H1 (cell line): Measurements from ENCODE around the gene KNDC1. TPM values are rescaled to one million over a fixed set of nuclear protein-coding genes. Genes with fewer than 3 reads are reported as not detected.

Source experiments
- CBX5 ChIP-seq: fragments of 300-800, 300-1000 bp; sonication (generic); IDR thresholded peaks from 2 replicates; pipeline ENCODE4 v1.7.1; 2016; ENCODE audit warnings: antibody characterized with exemption, low read length, low read depth
- GTF2F1 ChIP-seq: IDR thresholded peaks from 2 replicates; pipeline ENCODE4 v1.6.1; 2012; ENCODE audit warnings: low read depth, low read length, improper control_type of control experiment, borderline replicate concordance
- RAD21 ChIP-seq, 2 experiments: IDR thresholded peaks in 1 of 2; conservative IDR thresholded peaks in 1 of 2; 2 replicates each; pipeline ENCODE4 v1.6.1; 2011; ENCODE audit warnings: low read depth in 2 of 2, low read length in 2 of 2, improper control_type of control experiment in 1 of 2, inconsistent platforms in 1 of 2, mild to moderate bottlenecking in 1 of 2, moderate library complexity in 1 of 2
- RNF2 ChIP-seq: fragments of 200-900, 300-1000 bp; sonication (generic); IDR thresholded peaks from 2 replicates; pipeline ENCODE4 v1.7.1; 2016; ENCODE audit warnings: borderline replicate concordance, low read depth, mild to moderate bottlenecking, antibody characterized with exemption, low read length; ENCODE audit not compliant: poor library complexity, severe bottlenecking; ENCODE audit errors: missing control alignments
- RXRA ChIP-seq: IDR thresholded peaks from 2 replicates; pipeline ENCODE4 v1.6.1; 2011; ENCODE audit warnings: low read depth, mild to moderate bottlenecking, low read length, moderate library complexity; ENCODE audit not compliant: insufficient read depth
- SUZ12 ChIP-seq: fragments of 200-600 bp; sonication (generic); IDR thresholded peaks from 2 replicates; pipeline ENCODE4 v1.6.1; 2012; ENCODE audit warnings: mild to moderate bottlenecking, inconsistent platforms, low read length, moderate library complexity, mixed read lengths
- TAF1 ChIP-seq: IDR thresholded peaks from 2 replicates; pipeline ENCODE4 v1.6.1; 2011; ENCODE audit warnings: mild to moderate bottlenecking, low read depth, low read length
- polyA plus RNA-seq, 7 experiments: library from polyadenylated mRNA; depleted of rRNA in 3 of 7; stranded (reverse) in 5 of 7; unstranded in 2 of 7; fragments of >200 nt in 5 of 7; fragments of 200-250 nt in 2 of 7; gene quantifications; 1 replicate in 5 of 7; 2 replicates in 1 of 7; 4 replicates in 1 of 7; pipeline versions ENCODE4 v1.2.1 to v1.2.3, GENCODE V29; 2011 to 2013; ENCODE audit warnings: missing spikeins in 2 of 7, mixed read lengths in 2 of 7
- total RNA-seq: library from RNA; stranded (reverse); fragmentation: NEBNext Ultra II Directional; extraction: Animal tissue kit (Norgen Biotek cat#: 25700); gene quantifications from 2 replicates; pipeline ENCODE4 v1.2.1, GENCODE V29; 2021
- TF ChIP-seq, protein P1 (sequence below), 3 experiments: IDR thresholded peaks; 1 replicate in 2 of 3; 2 replicates in 1 of 3; pipeline versions ENCODE4 v1.5.1 to v1.6.1; 2011; ENCODE audit warnings: low read length in 3 of 3, mild to moderate bottlenecking in 3 of 3, inconsistent platforms in 2 of 3, low read depth in 1 of 3, moderate library complexity in 1 of 3; ENCODE audit not compliant: insufficient read depth in 1 of 3; ENCODE audit errors: control extremely low read depth in 1 of 3

The KNDC1 gene
- total and polyA plus RNA-seq, 2 of the 8 experiments (the other 6 are each of a cell fraction or from before 2014, with no cell fraction given) = 7.5 to 16.7 TPM

DNA sequence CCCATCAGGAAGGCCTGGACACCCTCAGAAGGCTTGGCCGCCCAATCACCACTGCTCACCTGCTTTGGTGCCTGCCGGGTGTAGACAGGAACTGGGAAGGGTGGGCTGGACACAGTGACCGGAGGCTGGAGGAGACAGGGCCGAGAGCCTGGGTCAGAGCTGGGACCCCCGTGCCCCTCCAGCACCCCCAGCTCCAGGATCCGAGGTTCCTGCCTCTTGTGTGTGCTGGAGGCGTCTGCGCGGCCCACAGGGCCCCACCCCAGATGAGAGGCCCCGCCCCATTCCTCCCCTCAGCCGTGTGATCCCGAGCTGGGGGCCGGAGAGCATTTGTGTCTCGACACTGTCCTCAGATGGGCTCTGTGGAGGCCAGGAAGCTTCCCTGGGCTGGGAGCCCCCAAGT is 107.3 kb downstream of the KNDC1 start (continued):
- TF ChIP-seq, protein P1, sequence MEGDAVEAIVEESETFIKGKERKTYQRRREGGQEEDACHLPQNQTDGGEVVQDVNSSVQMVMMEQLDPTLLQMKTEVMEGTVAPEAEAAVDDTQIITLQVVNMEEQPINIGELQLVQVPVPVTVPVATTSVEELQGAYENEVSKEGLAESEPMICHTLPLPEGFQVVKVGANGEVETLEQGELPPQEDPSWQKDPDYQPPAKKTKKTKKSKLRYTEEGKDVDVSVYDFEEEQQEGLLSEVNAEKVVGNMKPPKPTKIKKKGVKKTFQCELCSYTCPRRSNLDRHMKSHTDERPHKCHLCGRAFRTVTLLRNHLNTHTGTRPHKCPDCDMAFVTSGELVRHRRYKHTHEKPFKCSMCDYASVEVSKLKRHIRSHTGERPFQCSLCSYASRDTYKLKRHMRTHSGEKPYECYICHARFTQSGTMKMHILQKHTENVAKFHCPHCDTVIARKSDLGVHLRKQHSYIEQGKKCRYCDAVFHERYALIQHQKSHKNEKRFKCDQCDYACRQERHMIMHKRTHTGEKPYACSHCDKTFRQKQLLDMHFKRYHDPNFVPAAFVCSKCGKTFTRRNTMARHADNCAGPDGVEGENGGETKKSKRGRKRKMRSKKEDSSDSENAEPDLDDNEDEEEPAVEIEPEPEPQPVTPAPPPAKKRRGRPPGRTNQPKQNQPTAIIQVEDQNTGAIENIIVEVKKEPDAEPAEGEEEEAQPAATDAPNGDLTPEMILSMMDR (IDR thresholded peaks at IDR 0.05; ENCODE audit: control extremely low read depth in 1 of 3, insufficient read depth in 1 of 3, low read depth in 1 of 3, low read length in 3 of 3) = no peak
- TF ChIP-seq TAF1 (no peak), RAD21 (IDR thresholded peaks at IDR 0.05 in 1 of 2, conservative IDR thresholded peaks at IDR 0.05 in 1 of 2; ENCODE audit: low read depth in 2 of 2, low read length in 2 of 2) (no peak), RNF2 (no peak), SUZ12 (no peak), RXRA (no peak), CBX5 (no peak), GTF2F1 (no peak)
- TF ChIP-seq, all 59 proteins: peak for 0
